ENCODE measurements around the gene P2RX7.
A peak's percentile ranks its signal among the peaks of the same experiment; 100 is the strongest.
"Not testable (repeated sequence)": the region's sequence is repeated elsewhere in the genome, so short reads cannot be mapped to it uniquely, and the experiment has no call there.

P2RX7 gene

GRCh38 chr12:121208571-121208970, 75.9 kb downstream of the P2RX7 start:
- not testable (repeated sequence) for DNase-seq (ENCODE audit: low spot score)

- no peak for DNase-seq (ENCODE audit: low spot score)
These were observed 76.5 kb downstream of the P2RX7 start for GRCh38 chr12:121209221-121209620.

GRCh38 chr12:121209624-121210572, 77.2 kb downstream of the P2RX7 start, which contains the start of gene P2RX4:
P2RX4 (plus strand) TSS chr12:121210129; CDS start chr12:121210165, 36 bp downstream.
- peak; percentile 97 for DNase-seq (ENCODE audit: low spot score)

DNA sequence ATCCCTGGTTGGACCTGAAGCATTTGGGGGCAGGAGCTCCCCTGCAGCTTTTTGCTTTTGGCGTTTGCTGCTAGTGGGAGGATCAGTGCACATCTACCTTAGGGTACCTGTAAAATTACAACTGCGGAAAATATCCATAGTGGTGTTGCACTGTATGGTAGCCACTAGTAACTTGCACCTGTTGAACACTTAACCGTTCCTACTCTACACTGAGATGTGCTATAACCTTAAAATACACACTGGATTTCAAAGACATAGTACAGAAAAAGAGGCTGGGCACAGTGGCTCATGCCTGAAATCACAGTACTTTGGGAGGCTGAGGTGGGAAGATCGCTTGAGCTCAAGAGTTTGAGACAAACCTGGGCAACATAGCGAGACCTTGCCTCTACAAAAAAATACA, 80.2 kb downstream of the P2RX7 start:
- no peak for DNase-seq (ENCODE audit: low spot score)

DNA sequence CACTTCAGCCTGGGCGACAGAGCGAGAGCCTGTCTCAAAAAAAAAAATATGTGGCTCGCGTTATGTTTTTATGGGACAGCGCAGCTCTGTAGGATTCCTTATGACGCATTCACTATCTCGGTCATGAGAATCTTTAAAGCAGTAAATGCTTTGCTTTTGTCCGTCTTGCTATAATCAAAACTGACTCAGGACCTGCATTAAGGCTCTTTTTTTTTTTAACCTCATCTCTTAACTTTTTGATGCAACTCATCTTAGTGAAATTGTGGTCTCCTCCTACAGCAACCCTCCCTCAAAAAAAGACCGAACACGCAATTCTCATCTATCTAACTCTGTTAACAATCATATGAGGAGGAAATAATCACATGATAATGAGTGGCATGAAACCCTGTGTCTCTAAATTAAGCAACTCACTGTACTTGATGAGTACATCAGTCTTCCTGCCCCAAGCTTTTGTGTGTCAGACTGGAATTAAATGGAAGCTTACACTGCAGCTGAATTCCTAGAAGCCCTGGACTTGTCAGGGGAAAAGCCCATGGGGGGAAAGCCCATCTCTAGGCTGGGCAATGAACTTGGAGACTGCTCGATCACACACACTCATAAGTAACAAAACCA, 81.6 kb downstream of the P2RX7 start:
- no peak for DNase-seq (ENCODE audit: low spot score)

GRCh38 chr12:121214855-121215745, 82.4 kb downstream of the P2RX7 start:
- no peak for DNase-seq (ENCODE audit: low spot score)

- no peak for DNase-seq (ENCODE audit: low spot score)
These were observed 83.4 kb downstream of the P2RX7 start for GRCh38 chr12:121216102-121216501.

DNA sequence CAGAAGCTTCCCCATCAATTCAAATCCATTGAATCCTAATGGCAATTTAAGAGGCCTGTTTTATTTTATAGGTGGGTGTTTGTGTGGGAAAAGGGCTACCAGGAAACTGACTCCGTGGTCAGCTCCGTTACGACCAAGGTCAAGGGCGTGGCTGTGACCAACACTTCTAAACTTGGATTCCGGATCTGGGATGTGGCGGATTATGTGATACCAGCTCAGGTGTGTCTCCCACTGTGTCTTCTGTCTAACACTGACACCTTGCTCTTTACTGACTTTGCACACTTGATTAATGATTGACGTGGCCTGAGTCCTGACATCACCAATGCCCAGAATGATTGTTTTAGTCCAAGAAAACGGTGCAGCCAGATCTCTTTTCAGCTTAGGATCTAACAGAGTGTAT, 84.4 kb downstream of the P2RX7 start:
- no peak for DNase-seq (ENCODE audit: low spot score)

DNA sequence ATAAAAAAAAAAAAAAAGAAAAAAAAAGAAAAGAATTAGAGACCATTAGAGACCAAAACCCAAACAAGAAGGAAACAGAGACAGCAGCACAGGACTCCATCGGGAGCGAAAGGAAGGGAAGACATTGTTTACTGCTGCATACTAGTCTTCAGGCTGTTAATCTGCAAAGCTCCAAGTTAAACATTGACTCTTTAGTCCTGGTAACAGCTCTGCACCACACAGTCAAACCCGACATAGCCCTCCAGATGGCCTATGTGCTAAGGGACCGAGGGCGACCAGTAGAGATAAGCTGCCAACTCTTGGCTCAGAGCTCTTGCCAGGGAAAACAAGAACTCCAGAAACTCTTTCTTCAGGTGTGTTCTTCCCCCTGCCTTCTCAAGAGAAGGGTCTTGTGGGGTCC, 85.1 kb downstream of the P2RX7 start:
- DNase-seq (ENCODE audit: low spot score) = no peak

GRCh38 chr12:121218588-121219352, 86.1 kb downstream of the P2RX7 start:
- no peak for DNase-seq (ENCODE audit: low spot score)

DNA sequence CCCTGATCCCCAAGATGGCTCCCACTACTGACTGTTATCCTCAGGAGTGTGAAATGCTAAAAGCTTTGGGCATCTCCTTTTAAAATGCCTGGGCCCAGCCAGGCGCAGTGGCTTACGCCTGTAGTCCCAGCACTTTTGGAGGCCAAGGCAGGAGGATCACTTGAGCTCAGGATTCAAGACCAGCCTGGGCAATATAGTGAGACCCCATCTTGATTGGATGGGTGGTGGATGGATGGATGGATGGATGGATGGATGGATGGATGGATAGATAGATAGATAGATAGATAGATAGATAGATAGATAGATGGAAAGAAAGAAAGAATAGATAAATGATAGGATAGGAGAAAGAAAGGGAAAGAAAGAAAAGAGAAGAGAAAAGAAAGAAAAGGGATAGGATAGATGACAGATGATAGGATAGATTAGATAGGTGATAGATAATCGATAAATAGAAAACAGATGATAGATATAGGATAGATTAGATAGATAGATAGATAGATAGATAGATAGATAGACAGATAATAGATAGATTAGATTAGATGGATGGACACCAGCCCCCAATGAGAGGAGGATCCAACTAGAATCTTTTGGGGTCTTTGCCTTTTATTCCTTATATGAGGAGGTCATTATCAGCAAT, 86.8 kb downstream of the P2RX7 start:
- no peak for DNase-seq (ENCODE audit: low spot score)

DNA sequence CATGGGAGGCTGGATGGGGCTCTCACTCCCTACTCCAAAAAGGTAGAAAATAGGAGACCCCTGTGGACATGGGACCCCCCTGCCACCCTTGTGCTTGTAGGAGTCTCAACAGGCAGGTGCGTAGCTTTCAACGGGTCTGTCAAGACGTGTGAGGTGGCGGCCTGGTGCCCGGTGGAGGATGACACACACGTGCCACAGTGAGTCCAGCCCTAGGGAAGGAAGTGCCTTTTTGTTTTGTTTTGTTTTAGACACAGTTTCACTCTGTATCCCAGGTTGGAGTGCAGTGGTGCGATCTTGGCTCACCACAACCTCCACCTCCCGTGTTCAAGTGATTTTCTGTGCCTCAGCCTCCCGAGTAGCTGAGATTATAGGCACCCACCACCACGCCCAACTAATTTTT, 90.2 kb downstream of the P2RX7 start:
- no peak for DNase-seq (ENCODE audit: low spot score)

- no peak for DNase-seq (ENCODE audit: low spot score)
These were observed 90.9 kb downstream of the P2RX7 start for GRCh38 chr12:121223292-121224285.

DNA sequence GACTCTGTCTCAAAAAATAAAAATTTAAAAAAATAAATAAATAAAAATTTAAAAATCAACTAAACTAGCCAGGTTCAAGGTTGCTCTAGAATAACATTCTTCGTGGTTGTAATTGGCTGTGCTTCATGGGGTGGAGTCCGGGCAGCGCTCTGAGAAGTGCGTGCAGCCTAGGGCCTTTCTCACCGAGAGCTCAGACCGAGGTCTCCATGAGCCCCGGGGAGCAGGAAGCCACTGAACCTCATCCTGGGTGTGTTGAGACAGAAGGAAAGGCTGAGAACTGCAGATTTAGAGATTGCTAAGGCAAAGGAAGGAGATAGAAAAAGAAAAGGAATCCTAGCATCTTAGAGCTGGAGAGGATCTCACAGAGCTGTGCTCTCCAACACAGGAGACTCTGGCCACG, 91.9 kb downstream of the P2RX7 start:
- no peak for DNase-seq (ENCODE audit: low spot score)

- DNase-seq (ENCODE audit: low spot score) = no peak
These were observed 93.7 kb downstream of the P2RX7 start for GRCh38 chr12:121226399-121226798.

DNA sequence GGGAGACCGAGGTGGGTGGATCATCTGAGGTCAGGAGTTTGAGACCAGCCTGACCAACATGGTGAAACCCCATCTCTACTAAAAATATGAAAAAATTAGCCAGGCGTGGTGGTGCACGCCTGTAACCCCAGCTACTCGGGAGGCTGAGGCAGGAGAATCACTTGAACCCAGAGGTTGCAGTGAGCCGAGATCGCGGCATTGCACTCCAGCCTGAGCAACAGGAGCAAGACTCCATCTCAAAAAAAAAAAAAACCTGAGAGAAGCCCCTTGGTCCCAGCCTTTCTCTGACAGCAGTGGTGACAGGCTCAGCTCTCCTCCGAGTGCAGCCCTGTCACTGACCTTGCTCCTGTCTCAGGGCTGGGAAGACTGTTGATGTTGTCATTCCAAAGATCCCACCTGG, 94.2 kb downstream of the P2RX7 start:
- not testable (repeated sequence) for DNase-seq (ENCODE audit: low spot score)

GRCh38 chr12:121227294-121227693, 94.6 kb downstream of the P2RX7 start:
- DNase-seq (ENCODE audit: low spot score) = no peak

DNA sequence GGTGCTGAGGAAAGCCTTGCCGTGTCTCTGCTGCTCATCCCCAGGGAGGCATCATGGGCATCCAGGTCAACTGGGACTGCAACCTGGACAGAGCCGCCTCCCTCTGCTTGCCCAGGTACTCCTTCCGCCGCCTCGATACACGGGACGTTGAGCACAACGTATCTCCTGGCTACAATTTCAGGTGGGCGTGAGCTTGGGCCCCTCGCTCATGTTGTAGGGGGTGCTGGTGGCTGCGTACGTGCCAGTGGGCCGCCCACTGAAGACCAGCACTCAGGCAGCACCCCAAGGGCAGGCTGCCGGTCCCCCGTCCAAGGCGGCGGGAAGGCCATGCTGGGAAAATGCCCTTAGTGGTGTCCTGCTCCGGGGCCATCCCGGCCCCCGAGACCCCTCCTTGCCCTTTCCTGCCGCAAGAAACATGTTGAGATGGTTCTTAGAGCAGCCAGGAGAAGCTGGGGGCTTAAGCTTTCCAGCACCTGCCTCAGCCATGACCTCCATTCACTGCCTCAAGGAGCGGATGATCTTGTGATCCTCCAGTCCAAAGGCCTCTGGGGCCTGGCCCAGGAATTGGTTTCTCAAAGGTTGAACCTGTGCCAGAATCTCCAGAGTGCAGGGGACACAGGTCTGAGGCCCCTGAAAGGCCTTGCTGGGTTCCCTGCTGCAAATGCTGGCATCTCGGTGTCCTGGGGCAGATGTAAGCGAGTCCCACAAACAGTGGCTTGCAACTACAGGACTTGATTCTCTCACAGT, 96.4 kb downstream of the P2RX7 start:
- DNase-seq (ENCODE audit: low spot score) = no peak
